Activated T-helper 1 cell treated with anti-CD3 and anti-CD28 coated beads, Interleukin-12 subunit alpha, Interleukin-12 subunit beta, Interleukin-2, Interleukin-4 antibody, amounts not matched to agents 30 ng/mL and 10 ng/mL and 1 ng/mL, durations not matched to agents 14 hours and 24 hours and 36 hours (primary cell): ENCODE results near the gene CES2. TPM values are rescaled to one million over a fixed set of nuclear protein-coding genes. Genes with fewer than 3 reads are reported as not detected.
A peak's percentile ranks its signal among the peaks of the same experiment; 100 is the strongest.
"Not testable (repeated sequence)": the region's sequence is repeated elsewhere in the genome, so short reads cannot be mapped to it uniquely, and the experiment has no call there.

Experiments
- DNase-seq: peaks from one replicate; pipeline ENCODE4 v3.0.0; 2021; ENCODE audit warnings: low spot score
- H3K27ac Mint-ChIP-seq: one replicate; pipeline ENCODE4 v1.8.0; 2021; ENCODE audit warnings: mild to moderate bottlenecking, mixed read lengths
- H3K27me3 Mint-ChIP-seq: one replicate; pipeline ENCODE4 v1.8.0; 2022; ENCODE audit warnings: mild to moderate bottlenecking, moderate library complexity, mixed read lengths; ENCODE audit not compliant: insufficient read depth
- H3K36me3 Mint-ChIP-seq: one replicate; pipeline ENCODE4 v1.8.0; 2021; ENCODE audit warnings: low read depth, mixed read lengths
- H3K4me1 Mint-ChIP-seq: one replicate; pipeline ENCODE4 v1.8.0; 2021; ENCODE audit warnings: low read depth, mixed read lengths
- H3K4me3 Mint-ChIP-seq: one replicate; pipeline ENCODE4 v1.8.0; 2021; ENCODE audit warnings: mild to moderate bottlenecking, moderate library complexity, mixed read lengths
- H3K9me3 Mint-ChIP-seq: one replicate; pipeline ENCODE4 v1.8.0; 2021; ENCODE audit warnings: mixed read lengths
- intact Hi-C: fragments of 100-400 bp; cut with micrococcal nuclease; formaldehyde crosslinking; loops from one replicate; pipeline ENCODE4 v1.15.1; 2024
- total RNA-seq: library from RNA; stranded (reverse); gene quantifications from 2 replicates; pipeline ENCODE4 v1.2.3, GENCODE V29; 2022

The CES2 gene
- total RNA-seq, 1 donor from 2014 or later = 34.3 TPM

GRCh38 chr16:66948134-66948836 is 13.0 kb downstream of the CES2 start:
- H3K27ac Mint-ChIP-seq = no peak overlapping the region
- H3K36me3 Mint-ChIP-seq = peaks cover 3% of the 10 kb centered on the region
- H3K4me1 Mint-ChIP-seq = peaks cover 24% of the 10 kb centered on the region
- intact Hi-C loops = no loop called here
- H3K9me3 Mint-ChIP-seq = peaks cover 8% of the 10 kb centered on the region
- H3K27me3 Mint-ChIP-seq = peaks cover 21% of the 10 kb centered on the region
- DNase-seq = no peak
- peak overlapping the region; percentile 87 for H3K4me3 Mint-ChIP-seq

- Mint-ChIP-seq H3K9me3 (peaks cover 8% of the 10 kb centered on the region), H3K27me3 (peaks cover 24% of the 10 kb centered on the region), H3K4me1 (peaks cover 25% of the 10 kb centered on the region), H3K4me3 (peak overlapping the region; percentile 87), H3K27ac (no peak overlapping the region), H3K36me3 (peaks cover 3% of the 10 kb centered on the region)
- no peak for DNase-seq
- intact Hi-C loops = no loop called here
Measured at GRCh38 chr16:66948837-66949225, 13.5 kb downstream of the CES2 start.

GRCh38 chr16:66949472-66949871 is 14.2 kb downstream of the CES2 start:
- Mint-ChIP-seq H3K27me3 (peaks cover 27% of the 10 kb centered on the region), H3K9me3 (peaks cover 8% of the 10 kb centered on the region), H3K4me3 (peak overlapping the region; percentile 40), H3K4me1 (peaks cover 29% of the 10 kb centered on the region), H3K27ac (no peak overlapping the region), H3K36me3 (no peaks in the 10 kb centered on the region)
- intact Hi-C loops = no loop called here
- no peak for DNase-seq

GRCh38 chr16:66950437-66950836 is 15.1 kb downstream of the CES2 start:
- H3K27ac Mint-ChIP-seq = peak overlapping the region; percentile 22
- H3K9me3 Mint-ChIP-seq = peaks cover 8% of the 10 kb centered on the region
- H3K27me3 Mint-ChIP-seq = peaks cover 27% of the 10 kb centered on the region
- intact Hi-C loops = loop anchor here (5.0 kb wide), 2 partner anchors 152 to 467 kb away; partner anchors contain the start of gene ZDHHC1
- peaks cover 29% of the 10 kb centered on the region for H3K4me1 Mint-ChIP-seq
- no peak for DNase-seq
- no peak overlapping the region for H3K4me3 Mint-ChIP-seq
- H3K36me3 Mint-ChIP-seq = no peaks in the 10 kb centered on the region

GRCh38 chr16:66950971-66951790 is 15.9 kb downstream of the CES2 start:
- no peak overlapping the region for H3K27ac Mint-ChIP-seq
- H3K4me3 Mint-ChIP-seq = no peak overlapping the region
- H3K27me3 Mint-ChIP-seq = peaks cover 27% of the 10 kb centered on the region
- no peaks in the 10 kb centered on the region for H3K36me3 Mint-ChIP-seq
- DNase-seq = no peak
- intact Hi-C loops = loop anchor here (5.0 kb wide), 2 partner anchors 151 to 466 kb away; partner anchors contain the start of gene ZDHHC1
- peaks cover 29% of the 10 kb centered on the region for H3K4me1 Mint-ChIP-seq
- H3K9me3 Mint-ChIP-seq = peaks cover 8% of the 10 kb centered on the region

- H3K27me3 Mint-ChIP-seq = peaks cover 27% of the 10 kb centered on the region
- H3K4me3 Mint-ChIP-seq = no peak overlapping the region
- H3K4me1 Mint-ChIP-seq = peaks cover 23% of the 10 kb centered on the region
- no peaks in the 10 kb centered on the region for H3K36me3 Mint-ChIP-seq
- no peak for DNase-seq
- H3K9me3 Mint-ChIP-seq = peaks cover 8% of the 10 kb centered on the region
- H3K27ac Mint-ChIP-seq = no peak overlapping the region
- intact Hi-C loops = loop anchor here (5.0 kb wide), 2 partner anchors 150 to 465 kb away; partner anchors contain the start of gene ZDHHC1
Measured at GRCh38 chr16:66952430-66953110, 17.3 kb downstream of the CES2 start.

- Mint-ChIP-seq H3K27ac (peak overlapping the region; percentile 2), H3K9me3 (peaks cover 8% of the 10 kb centered on the region), H3K27me3 (peaks cover 20% of the 10 kb centered on the region), H3K36me3 (no peaks in the 10 kb centered on the region), H3K4me1 (peaks cover 25% of the 10 kb centered on the region), H3K4me3 (no peak overlapping the region)
- intact Hi-C loops = loop anchor here (1.0 to 5.0 kb wide), 7 partner anchors 24 to 464 kb away; partner anchors contain the start of genes MATCAP1 and ZDHHC1
- no peak for DNase-seq
Measured at GRCh38 chr16:66953462-66954096, 18.3 kb downstream of the CES2 start.

- Mint-ChIP-seq H3K27ac (peak overlapping the region; percentile 18), H3K4me3 (no peak overlapping the region), H3K4me1 (peaks cover 30% of the 10 kb centered on the region), H3K27me3 (peaks cover 16% of the 10 kb centered on the region), H3K9me3 (peaks cover 8% of the 10 kb centered on the region), H3K36me3 (no peaks in the 10 kb centered on the region)
- intact Hi-C loops = loop anchor here (1.0 to 5.0 kb wide), 7 partner anchors 23 to 463 kb away; partner anchors contain the start of genes MATCAP1 and ZDHHC1
- DNase-seq = peak; percentile 71
Measured at GRCh38 chr16:66954097-66954659, 18.9 kb downstream of the CES2 start.

- not testable (repeated sequence) for H3K4me3 Mint-ChIP-seq, H3K36me3 Mint-ChIP-seq, H3K27ac Mint-ChIP-seq, DNase-seq, H3K9me3 Mint-ChIP-seq
- intact Hi-C loops = loop anchor here (2.0 kb wide), 1 partner anchor 61 kb away; no protein-coding TSS in a partner anchor
- Mint-ChIP-seq H3K27me3 (peaks cover 12% of the 10 kb centered on the region), H3K4me1 (peaks cover 35% of the 10 kb centered on the region)
Measured at GRCh38 chr16:66955363-66956153, 20.2 kb downstream of the CES2 start.

- H3K27ac Mint-ChIP-seq, H3K4me3 Mint-ChIP-seq, DNase-seq, intact Hi-C loops, H3K9me3 Mint-ChIP-seq, H3K36me3 Mint-ChIP-seq: not testable (repeated sequence)
- peaks cover 37% of the 10 kb centered on the region for H3K4me1 Mint-ChIP-seq
- H3K27me3 Mint-ChIP-seq = peaks cover 12% of the 10 kb centered on the region
Measured at GRCh38 chr16:66956154-66956457, 20.8 kb downstream of the CES2 start.

- H3K9me3 Mint-ChIP-seq = no peaks in the 10 kb centered on the region
- intact Hi-C loops = no loop called here
- H3K27me3 Mint-ChIP-seq = peaks cover 4% of the 10 kb centered on the region
- H3K4me3 Mint-ChIP-seq = no peak overlapping the region
- peak overlapping the region; percentile 8 for H3K27ac Mint-ChIP-seq
- DNase-seq = no peak
- peaks cover 46% of the 10 kb centered on the region for H3K4me1 Mint-ChIP-seq
- H3K36me3 Mint-ChIP-seq = no peaks in the 10 kb centered on the region
Measured at GRCh38 chr16:66958857-66959703, 23.8 kb downstream of the CES2 start.
